C1 segment of cervical spinal cord (tissue), 14 donors: ENCODE results near the gene GDPD5.
"Not testable (repeated sequence)": the region's sequence is repeated elsewhere in the genome, so short reads cannot be mapped to it uniquely, and the experiment has no call there.

Source experiments
- DNase-seq, 14 donors: peaks; one replicate each; lab custom pipeline; 2025; lab: John Stamatoyannopoulos, UW

Gene GDPD5

GRCh38 chr11:75429902-75430713 is 95.6 kb downstream of the GDPD5 start:
- peak in 1 of 14 donors; percentile 21 for DNase-seq

- DNase-seq: no peak
Measured at GRCh38 chr11:75429641-75429901, 96.2 kb downstream of the GDPD5 start.

GRCh38 chr11:75428989-75429640 is 96.6 kb downstream of the GDPD5 start:
- DNase-seq: no peak

- DNase-seq: peak in 12 of 14 donors; percentile 9 to 85 (median 63)
Measured at GRCh38 chr11:75428281-75428724, 97.4 kb downstream of the GDPD5 start.

GRCh38 chr11:75427181-75427580 is 98.6 kb downstream of the GDPD5 start:
- DNase-seq: no peak

- no peak for DNase-seq
Measured at GRCh38 chr11:75426720-75427086, 99.0 kb downstream of the GDPD5 start.

- DNase-seq: no peak
Measured at GRCh38 chr11:75425422-75425821, 100.3 kb downstream of the GDPD5 start.

GRCh38 chr11:75424396-75424795 is 101.3 kb downstream of the GDPD5 start:
- DNase-seq: no peak

- no peak for DNase-seq
Measured at GRCh38 chr11:75423721-75424120, 102.0 kb downstream of the GDPD5 start.

GRCh38 chr11:75422248-75423231 is 103.2 kb downstream of the GDPD5 start:
- no peak for DNase-seq

GRCh38 chr11:75421902-75422247 is 103.9 kb downstream of the GDPD5 start:
- DNase-seq: no peak

- peak in 6 of 14 donors; percentile 17 to 59 (median 22) for DNase-seq
Measured at GRCh38 chr11:75421035-75421602, 104.6 kb downstream of the GDPD5 start.

- no peak for DNase-seq
Measured at GRCh38 chr11:75420224-75421034, 105.3 kb downstream of the GDPD5 start.

GRCh38 chr11:75413864-75414263 is 111.9 kb downstream of the GDPD5 start:
- DNase-seq: no peak

- not testable (repeated sequence) for DNase-seq
Measured at GRCh38 chr11:75413146-75413545, 112.6 kb downstream of the GDPD5 start.

- not testable (repeated sequence) for DNase-seq
Measured at GRCh38 chr11:75409971-75410370, 115.8 kb downstream of the GDPD5 start.

GRCh38 chr11:75408957-75409219 is 116.9 kb downstream of the GDPD5 start:
- no peak for DNase-seq

GRCh38 chr11:75406338-75406777 is 119.4 kb downstream of the GDPD5 start:
- peak in 1 of 14 donors; percentile 85 for DNase-seq

GRCh38 chr11:75403983-75404658 is 121.6 kb downstream of the GDPD5 start:
- DNase-seq: no peak

- no peak for DNase-seq
Measured at GRCh38 chr11:75403037-75403436, 122.7 kb downstream of the GDPD5 start.
